Measurements from ENCODE around the gene KCTD13.
"Not testable (repeated sequence)": the region's sequence is repeated elsewhere in the genome, so short reads cannot be mapped to it uniquely, and the experiment has no call there.

The KCTD13 gene

GRCh38 chr16:29906520-29907244, 19.3 kb downstream of the KCTD13 start:
- no peak for DNase-seq

GRCh38 chr16:29905668-29906067, 20.4 kb downstream of the KCTD13 start:
- no peak for DNase-seq

- DNase-seq: no peak
Observed at GRCh38 chr16:29904947-29905346, 21.1 kb downstream of the KCTD13 start.

- no peak for DNase-seq
Observed at GRCh38 chr16:29903590-29903989, 22.4 kb downstream of the KCTD13 start.

GRCh38 chr16:29901607-29901945, 24.4 kb downstream of the KCTD13 start:
- no peak for DNase-seq

- no peak for DNase-seq
Observed at GRCh38 chr16:29900888-29901606, 25.0 kb downstream of the KCTD13 start.

- DNase-seq: peak; percentile 50
Observed at GRCh38 chr16:29900102-29900887, 25.7 kb downstream of the KCTD13 start, which contains the start of gene ASPHD1. Gene ASPHD1, plus strand, starts transcription at chr16:29900488. Its CDS starts 484 bp downstream, at chr16:29900972.

- peak; percentile 75 for DNase-seq
Observed at GRCh38 chr16:29899516-29900101, 26.4 kb downstream of the KCTD13 start, which contains the start of gene SEZ6L2. Gene SEZ6L2, minus strand, starts transcription at chr16:29899550. Its CDS starts 531 bp downstream, at chr16:29899019.

GRCh38 chr16:29898804-29899515, 27.1 kb downstream of the KCTD13 start:
- no peak for DNase-seq

- no peak for DNase-seq
Observed at GRCh38 chr16:29898135-29898803, 27.8 kb downstream of the KCTD13 start.

GRCh38 chr16:29897333-29897732, 28.7 kb downstream of the KCTD13 start:
- DNase-seq: no peak

- DNase-seq: no peak
Observed at GRCh38 chr16:29896841-29897240, 29.2 kb downstream of the KCTD13 start.

- no peak for DNase-seq
Observed at GRCh38 chr16:29894352-29894751, 31.7 kb downstream of the KCTD13 start.

- DNase-seq: no peak
Observed at GRCh38 chr16:29893553-29893952, 32.5 kb downstream of the KCTD13 start.

- no peak for DNase-seq
Observed at GRCh38 chr16:29892458-29892813, 33.6 kb downstream of the KCTD13 start.

GRCh38 chr16:29891525-29892457, 34.2 kb downstream of the KCTD13 start:
- DNase-seq: no peak

GRCh38 chr16:29889372-29889771, 36.7 kb downstream of the KCTD13 start:
- DNase-seq: not testable (repeated sequence)

- no peak for DNase-seq
Observed at GRCh38 chr16:29883987-29884386, 42.0 kb downstream of the KCTD13 start.

- no peak for DNase-seq
Observed at GRCh38 chr16:29881050-29881449, 45.0 kb downstream of the KCTD13 start.

- DNase-seq: no peak
Observed at GRCh38 chr16:29878172-29878571, 47.9 kb downstream of the KCTD13 start.

All from activated gamma-delta T cell treated with Interleukin-2 at 50 U/mL for 16 hours (primary cell).